Cardiac muscle cell (in vitro differentiated cells and primary cell): ENCODE data around the gene CCDC47. TPM values are rescaled to one million over a fixed set of nuclear protein-coding genes. Genes with fewer than 3 reads are reported as not detected.

Experiments
- DNase-seq, 2 donors: peaks; one replicate each; pipeline versions ENCODE4 v3.0.0 to v3.0.0-alpha.2; 2010 to 2017; ENCODE audit warnings: low read depth in 1 of 2, low spot score in 1 of 2
- H3K27ac ChIP-seq: fragments of 200-600 bp; sonication (generic); 2 replicates; pipeline ENCODE4 v1.5.1; 2016
- H3K27me3 ChIP-seq: fragments of 200-600 bp; sonication (generic); 2 replicates; pipeline ENCODE4 v1.6.0; 2016; ENCODE audit warnings: control low read depth
- H3K36me3 ChIP-seq: fragments of 200-600 bp; sonication (generic); 2 replicates; pipeline ENCODE4 v1.5.1; 2016; ENCODE audit warnings: control low read depth
- H3K4me1 ChIP-seq: fragments of 200-600 bp; sonication (generic); 2 replicates; pipeline ENCODE4 v1.8.1; 2017; ENCODE audit warnings: low read depth, mild to moderate bottlenecking, mixed run types
- H3K4me3 ChIP-seq: fragments of 200-600 bp; sonication (generic); 2 replicates; pipeline ENCODE4 v1.5.1; 2016; ENCODE audit warnings: mild to moderate bottlenecking
- H3K9me3 ChIP-seq: fragments of 200-600 bp; sonication (generic); 2 replicates; pipeline ENCODE4 v1.5.1; 2017; ENCODE audit warnings: low read depth, mild to moderate bottlenecking, control low read depth
- CTCF ChIP-seq: IDR thresholded peaks from 2 replicates; pipeline ENCODE4 v1.5.1; 2012; ENCODE audit warnings: low read depth, mild to moderate bottlenecking, low read length
- polyA plus RNA-seq: library from polyadenylated mRNA; unstranded; fragments of >200 nt; fragmentation: Nextera tagmentation; extraction: Ambion mirVana; gene quantifications from 2 replicates; pipeline ENCODE4 v1.2.1, GENCODE V29; 2016
- total RNA-seq: library from RNA; depleted of rRNA; stranded (reverse); fragments of >200 nt; gene quantifications from 2 replicates; pipeline ENCODE4 v1.2.3, GENCODE V29; 2016

CCDC47 gene
- total and polyA plus RNA-seq, 2 experiments from 2014 or later, result 30.0 to 54.7 TPM

- TF ChIP-seq CTCF, result no peak
- Histone ChIP-seq H3K4me1 (no peaks in the 10 kb centered on the region), H3K27ac (no peak overlapping the region), H3K27me3 (no peaks in the 10 kb centered on the region), H3K36me3 (peaks cover 16% of the 10 kb centered on the region), H3K4me3 (no peak overlapping the region), H3K9me3 (no peaks in the 10 kb centered on the region)
- DNase-seq, result no peak
These were observed 66.2 kb downstream of the CCDC47 start for GRCh38 chr17:63707151-63707550.

GRCh38 chr17:63706336-63707082, 66.9 kb downstream of the CCDC47 start:
- Histone ChIP-seq H3K4me1 (no peaks in the 10 kb centered on the region), H3K36me3 (peaks cover 13% of the 10 kb centered on the region), H3K27me3 (no peaks in the 10 kb centered on the region), H3K27ac (no peak overlapping the region), H3K9me3 (no peaks in the 10 kb centered on the region), H3K4me3 (no peak overlapping the region)
- no peak for TF ChIP-seq CTCF
- no peak for DNase-seq

GRCh38 chr17:63705657-63706056, 67.7 kb downstream of the CCDC47 start:
- TF ChIP-seq CTCF, result no peak
- peaks cover 13% of the 10 kb centered on the region for H3K36me3 ChIP-seq
- no peak for DNase-seq
- H3K4me1 ChIP-seq, result no peaks in the 10 kb centered on the region
- no peak overlapping the region for H3K27ac ChIP-seq
- no peak overlapping the region for H3K4me3 ChIP-seq
- H3K9me3 ChIP-seq, result no peaks in the 10 kb centered on the region
- H3K27me3 ChIP-seq, result no peaks in the 10 kb centered on the region

DNA sequence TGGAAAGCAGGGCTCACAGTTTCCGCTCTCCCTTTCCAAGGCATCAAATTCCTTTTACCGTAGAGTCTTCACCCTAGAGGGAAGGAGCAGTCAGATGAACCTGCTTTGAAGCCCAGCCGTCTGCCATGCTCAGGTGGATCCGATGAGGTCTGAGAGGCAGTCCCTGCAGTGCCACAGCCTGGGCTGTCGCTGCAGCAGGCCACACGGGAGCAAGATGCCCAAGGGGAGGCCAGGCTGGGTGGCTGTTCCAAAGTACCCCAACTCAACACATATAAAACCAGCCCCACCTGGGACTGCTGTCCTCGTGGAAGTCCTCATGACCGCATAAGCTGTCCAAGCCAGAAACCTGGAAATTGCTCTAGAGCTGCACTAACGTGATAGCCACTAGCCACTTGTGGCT, 68.6 kb downstream of the CCDC47 start:
- no peak overlapping the region for H3K4me3 ChIP-seq
- no peak overlapping the region for H3K27ac ChIP-seq
- TF ChIP-seq CTCF, result no peak
- H3K27me3 ChIP-seq, result no peaks in the 10 kb centered on the region
- no peaks in the 10 kb centered on the region for H3K9me3 ChIP-seq
- no peak for DNase-seq
- no peaks in the 10 kb centered on the region for H3K4me1 ChIP-seq
- peaks cover 10% of the 10 kb centered on the region for H3K36me3 ChIP-seq

- Histone ChIP-seq H3K27ac (no peak overlapping the region), H3K4me1 (no peaks in the 10 kb centered on the region), H3K27me3 (no peaks in the 10 kb centered on the region), H3K9me3 (no peaks in the 10 kb centered on the region), H3K4me3 (no peak overlapping the region), H3K36me3 (peaks cover 6% of the 10 kb centered on the region)
- DNase-seq, result no peak
- TF ChIP-seq CTCF, result no peak
These were observed 69.2 kb downstream of the CCDC47 start for GRCh38 chr17:63704259-63704576.
